Subcutaneous abdominal adipose tissue (tissue), 5 donors: ENCODE measurements around the gene USH1C.

Experiments used
- H3K27ac ChIP-seq: one replicate; pipeline ENCODE4 v1.7.0; 2013; ENCODE audit warnings: low read depth, mild to moderate bottlenecking, inconsistent platforms, low read length, moderate library complexity
- H3K27me3 ChIP-seq, 5 donors: one replicate each; pipeline ENCODE4 v1.7.0; 2013; ENCODE audit warnings: low read length in 5 of 5, inconsistent platforms in 1 of 5; ENCODE audit not compliant: control insufficient read depth in 5 of 5, insufficient read depth in 4 of 5
- H3K36me3 ChIP-seq, 5 donors: one replicate each; pipeline ENCODE4 v1.7.0; 2013; ENCODE audit warnings: low read length in 5 of 5; ENCODE audit not compliant: control insufficient read depth in 5 of 5, insufficient read depth in 5 of 5
- H3K4me1 ChIP-seq, 5 donors: one replicate each; pipeline ENCODE4 v1.7.0; 2013; ENCODE audit warnings: low read length in 5 of 5, mild to moderate bottlenecking in 3 of 5, moderate library complexity in 1 of 5; ENCODE audit not compliant: control insufficient read depth in 5 of 5, insufficient read depth in 5 of 5
- H3K4me3 ChIP-seq, 5 donors: one replicate each; pipeline ENCODE4 v1.7.0; 2013; ENCODE audit warnings: low read length in 5 of 5, low read depth in 1 of 5
- H3K9ac ChIP-seq, 5 donors: one replicate each; pipeline ENCODE4 v1.7.0; 2013; ENCODE audit warnings: low read length in 5 of 5, mild to moderate bottlenecking in 4 of 5, moderate library complexity in 3 of 5
- H3K9me3 ChIP-seq, 5 donors: one replicate each; pipeline ENCODE4 v1.7.0; 2013; ENCODE audit warnings: low read length in 5 of 5; ENCODE audit not compliant: control insufficient read depth in 5 of 5
- donor health status: healthy.
- donor health status: healthy.
- donor health status: healthy.
- donor health status: healthy.
- donor health status: healthy.

The USH1C gene

GRCh38 chr11:17571431-17572358 is 27.5 kb upstream of the USH1C start:
- no peak overlapping the region for H3K9ac ChIP-seq

GRCh38 chr11:17570034-17570433 is 25.8 kb upstream of the USH1C start:
- Histone ChIP-seq H3K27ac (no peak overlapping the region), H3K36me3 (no peaks in the 10 kb centered on the region), H3K4me1 (no peaks in the 10 kb centered on the region), H3K9me3 (no peaks in the 10 kb centered on the region), H3K4me3 (no peak overlapping the region), H3K9ac (no peak overlapping the region), H3K27me3 (peaks cover 0 to 5% (median 3%) of the 10 kb centered on the region in 5 donors)

More at GRCh38 chr11:17571431-17572358, 27.5 kb upstream of the USH1C start:
- Histone ChIP-seq H3K36me3 (no peaks in the 10 kb centered on the region), H3K4me3 (no peak overlapping the region), H3K27me3 (peaks cover 0 to 8% (median 3%) of the 10 kb centered on the region in 5 donors), H3K4me1 (no peaks in the 10 kb centered on the region), H3K9me3 (no peaks in the 10 kb centered on the region), H3K27ac (no peak overlapping the region)

- H3K9ac ChIP-seq = no peak overlapping the region
- H3K36me3 ChIP-seq = no peaks in the 10 kb centered on the region
- no peak overlapping the region for H3K4me3 ChIP-seq
- H3K27ac ChIP-seq = no peak overlapping the region
- peaks cover 0 to 5% (median 0%) of the 10 kb centered on the region in 5 donors for H3K27me3 ChIP-seq
- no peaks in the 10 kb centered on the region for H3K4me1 ChIP-seq
- H3K9me3 ChIP-seq = no peaks in the 10 kb centered on the region
Measured at GRCh38 chr11:17568944-17569343, 24.7 kb upstream of the USH1C start.

- no peaks in the 10 kb centered on the region for H3K4me1 ChIP-seq
- peaks cover 0 to 7% (median 2%) of the 10 kb centered on the region in 5 donors for H3K27me3 ChIP-seq
- no peak overlapping the region for H3K9ac ChIP-seq
- H3K27ac ChIP-seq = no peak overlapping the region
- no peaks in the 10 kb centered on the region for H3K9me3 ChIP-seq
- H3K36me3 ChIP-seq = no peaks in the 10 kb centered on the region
- H3K4me3 ChIP-seq = no peak overlapping the region
Measured at GRCh38 chr11:17564687-17565042, 20.4 kb upstream of the USH1C start.

GRCh38 chr11:17563961-17564686 is 19.9 kb upstream of the USH1C start:
- Histone ChIP-seq H3K4me1 (no peaks in the 10 kb centered on the region), H3K9me3 (no peaks in the 10 kb centered on the region)

GRCh38 chr11:17563231-17563646 is 19.0 kb upstream of the USH1C start:
- no peak overlapping the region for H3K27ac ChIP-seq

More at GRCh38 chr11:17563961-17564686, 19.9 kb upstream of the USH1C start:
- Histone ChIP-seq H3K9ac (no peak overlapping the region), H3K36me3 (no peaks in the 10 kb centered on the region), H3K27ac (no peak overlapping the region), H3K4me3 (no peak overlapping the region), H3K27me3 (peaks cover 0 to 8% (median 5%) of the 10 kb centered on the region in 5 donors)

GRCh38 chr11:17561526-17561925 is 17.3 kb upstream of the USH1C start:
- Histone ChIP-seq H3K27me3 (peaks cover 0 to 20% (median 15%) of the 10 kb centered on the region in 5 donors), H3K9ac (no peak overlapping the region), H3K9me3 (no peaks in the 10 kb centered on the region), H3K4me3 (no peak overlapping the region), H3K27ac (no peak overlapping the region), H3K4me1 (no peaks in the 10 kb centered on the region), H3K36me3 (no peaks in the 10 kb centered on the region)

More at GRCh38 chr11:17563231-17563646, 19.0 kb upstream of the USH1C start:
- Histone ChIP-seq H3K4me1 (no peaks in the 10 kb centered on the region), H3K27me3 (peaks cover 0 to 14% (median 9%) of the 10 kb centered on the region in 5 donors), H3K9ac (no peak overlapping the region), H3K9me3 (no peaks in the 10 kb centered on the region), H3K4me3 (no peak overlapping the region), H3K36me3 (no peaks in the 10 kb centered on the region)

GRCh38 chr11:17561111-17561415 is 16.8 kb upstream of the USH1C start:
- Histone ChIP-seq H3K9ac (no peak overlapping the region), H3K27ac (no peak overlapping the region), H3K4me3 (no peak overlapping the region), H3K9me3 (no peaks in the 10 kb centered on the region), H3K36me3 (no peaks in the 10 kb centered on the region), H3K4me1 (no peaks in the 10 kb centered on the region), H3K27me3 (peaks cover 0 to 20% (median 15%) of the 10 kb centered on the region in 5 donors)

GRCh38 chr11:17560281-17561110 is 16.3 kb upstream of the USH1C start:
- Histone ChIP-seq H3K27me3 (peaks cover 0 to 20% (median 15%) of the 10 kb centered on the region in 5 donors), H3K4me1 (no peaks in the 10 kb centered on the region), H3K9ac (no peak overlapping the region), H3K9me3 (no peaks in the 10 kb centered on the region), H3K36me3 (no peaks in the 10 kb centered on the region), H3K4me3 (no peak overlapping the region), H3K27ac (no peak overlapping the region)
